ENCODE data around the gene KAT6B.

Gene KAT6B

GRCh38 chr10:74824184-74824899 lies 2.1 kb upstream of the KAT6B start:
- DNase-seq, result no peak

GRCh38 chr10:74824900-74825370 lies 1.5 kb upstream of the KAT6B start:
- DNase-seq, result no peak

- no peak for DNase-seq
Observed at GRCh38 chr10:74825371-74826141, 844 bp upstream of the KAT6B start.

- DNase-seq, result no peak
Observed at GRCh38 chr10:74827045-74827441, 643 bp downstream of the KAT6B start.

GRCh38 chr10:74827694-74828093 lies 1.3 kb downstream of the KAT6B start:
- no peak for DNase-seq

- DNase-seq, result no peak
Observed at GRCh38 chr10:74828946-74829345, 2.5 kb downstream of the KAT6B start.

- DNase-seq, result no peak
Observed at GRCh38 chr10:74831518-74832120, 5.2 kb downstream of the KAT6B start.

- DNase-seq, result no peak
Observed at GRCh38 chr10:74835963-74836362, 9.6 kb downstream of the KAT6B start.

GRCh38 chr10:74836877-74837276 lies 10.5 kb downstream of the KAT6B start:
- DNase-seq, result no peak

- no peak for DNase-seq
Observed at GRCh38 chr10:74837743-74838142, 11.3 kb downstream of the KAT6B start.

GRCh38 chr10:74839708-74840107 lies 13.3 kb downstream of the KAT6B start:
- no peak for DNase-seq

GRCh38 chr10:74841265-74841973 lies 15.0 kb downstream of the KAT6B start:
- no peak for DNase-seq

GRCh38 chr10:74842301-74842954 lies 16.0 kb downstream of the KAT6B start:
- no peak for DNase-seq

GRCh38 chr10:74846958-74847357 lies 20.6 kb downstream of the KAT6B start:
- no peak for DNase-seq

- DNase-seq, result no peak
Observed at GRCh38 chr10:74851831-74852230, 25.4 kb downstream of the KAT6B start.

- DNase-seq, result no peak
Observed at GRCh38 chr10:74852381-74852780, 26.0 kb downstream of the KAT6B start.

- DNase-seq, result no peak
Observed at GRCh38 chr10:74854610-74855009, 28.2 kb downstream of the KAT6B start.

- DNase-seq, result no peak
Observed at GRCh38 chr10:74855027-74855426, 28.6 kb downstream of the KAT6B start.

- DNase-seq, result no peak
Observed at GRCh38 chr10:74855439-74855838, 29.0 kb downstream of the KAT6B start.

GRCh38 chr10:74856940-74857339 lies 30.5 kb downstream of the KAT6B start:
- no peak for DNase-seq

GRCh38 chr10:74857586-74857985 lies 31.2 kb downstream of the KAT6B start:
- no peak for DNase-seq

GRCh38 chr10:74859546-74859945 lies 33.1 kb downstream of the KAT6B start:
- no peak for DNase-seq

- no peak for DNase-seq
Observed at GRCh38 chr10:74862625-74863024, 36.2 kb downstream of the KAT6B start.

All from right forelimb (tissue), 1 donor.